ENCODE data around the gene RET. TPM values are rescaled to one million over a fixed set of nuclear protein-coding genes. Genes with fewer than 3 reads are reported as not detected.

Gene RET
- total RNA-seq, 4 donors from 2014 or later: 0.79 to 1.3 (median 0.96) TPM

- ATAC-seq (ENCODE audit: low FRiP score): no peak
- no peak for DNase-seq (ENCODE audit: low spot score)
- TF ChIP-seq, protein P1, sequence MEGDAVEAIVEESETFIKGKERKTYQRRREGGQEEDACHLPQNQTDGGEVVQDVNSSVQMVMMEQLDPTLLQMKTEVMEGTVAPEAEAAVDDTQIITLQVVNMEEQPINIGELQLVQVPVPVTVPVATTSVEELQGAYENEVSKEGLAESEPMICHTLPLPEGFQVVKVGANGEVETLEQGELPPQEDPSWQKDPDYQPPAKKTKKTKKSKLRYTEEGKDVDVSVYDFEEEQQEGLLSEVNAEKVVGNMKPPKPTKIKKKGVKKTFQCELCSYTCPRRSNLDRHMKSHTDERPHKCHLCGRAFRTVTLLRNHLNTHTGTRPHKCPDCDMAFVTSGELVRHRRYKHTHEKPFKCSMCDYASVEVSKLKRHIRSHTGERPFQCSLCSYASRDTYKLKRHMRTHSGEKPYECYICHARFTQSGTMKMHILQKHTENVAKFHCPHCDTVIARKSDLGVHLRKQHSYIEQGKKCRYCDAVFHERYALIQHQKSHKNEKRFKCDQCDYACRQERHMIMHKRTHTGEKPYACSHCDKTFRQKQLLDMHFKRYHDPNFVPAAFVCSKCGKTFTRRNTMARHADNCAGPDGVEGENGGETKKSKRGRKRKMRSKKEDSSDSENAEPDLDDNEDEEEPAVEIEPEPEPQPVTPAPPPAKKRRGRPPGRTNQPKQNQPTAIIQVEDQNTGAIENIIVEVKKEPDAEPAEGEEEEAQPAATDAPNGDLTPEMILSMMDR (IDR thresholded peaks at IDR 0.05): no peak
These were observed 8.8 kb upstream of the RET start for GRCh38 chr10:43068136-43068395.

GRCh38 chr10:43068471-43069210, 8.2 kb upstream of the RET start:
- no peak for DNase-seq (ENCODE audit: low spot score)
- no peak for ATAC-seq (ENCODE audit: low FRiP score)
- TF ChIP-seq, protein P1 (IDR thresholded peaks at IDR 0.05): no peak

DNA sequence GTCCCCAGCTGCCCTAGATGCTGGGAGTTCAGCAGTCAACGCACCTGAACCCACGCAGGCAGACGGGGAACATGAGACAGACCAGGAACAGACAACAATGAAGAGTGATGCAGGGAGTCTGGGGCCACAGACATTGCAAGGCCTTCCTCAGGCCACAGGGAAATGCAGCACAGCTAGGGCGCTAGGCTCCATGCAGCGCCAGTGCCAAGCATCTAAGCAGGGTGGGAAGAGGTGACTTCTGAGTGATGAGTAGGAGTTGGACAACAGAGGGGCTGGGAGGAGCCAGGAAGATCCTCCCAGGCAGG, 7.7 kb upstream of the RET start:
- TF ChIP-seq, protein P1 (IDR thresholded peaks at IDR 0.05): no peak
- ATAC-seq (ENCODE audit: low FRiP score): no peak

GRCh38 chr10:43069579-43069978, 7.3 kb upstream of the RET start:
- no peak for ATAC-seq (ENCODE audit: low FRiP score)
- DNase-seq (ENCODE audit: low spot score): no peak
- TF ChIP-seq, protein P1 (IDR thresholded peaks at IDR 0.05): no peak

More for the DNA sequence above, 7.7 kb upstream of the RET start:
- no peak for DNase-seq (ENCODE audit: low spot score)

- DNase-seq (ENCODE audit: low spot score): no peak
- ATAC-seq (ENCODE audit: low FRiP score): no peak
- TF ChIP-seq, protein P1 (IDR thresholded peaks at IDR 0.05): no peak
These were observed 6.5 kb upstream of the RET start for GRCh38 chr10:43070121-43071085.

GRCh38 chr10:43071865-43072650, 4.8 kb upstream of the RET start:
- TF ChIP-seq, protein P1 (IDR thresholded peaks at IDR 0.05): no peak
- ATAC-seq (ENCODE audit: low FRiP score) (no peak), DNase-seq (ENCODE audit: low spot score) (no peak)
